ENCODE results near the gene PHB1.

The PHB1 gene

GRCh38 chr17:49363251-49363650 lies 51.4 kb downstream of the PHB1 start:
- DNase-seq (ENCODE audit: low read depth, low spot score), result no peak
- ChIA-PET POLR2A (no interaction called here), CTCF (interaction anchor here (1.0 to 1.5 kb wide), 3 partner anchors 8 to 47 kb away, joined by 3 read pairs; no protein-coding TSS in a partner anchor)
- TF ChIP-seq CTCF (IDR thresholded peaks at IDR 0.05; ENCODE audit: insufficient read depth, low read length, missing control alignments), result no peak
- H3K4me3 ChIP-seq (ENCODE audit: low read depth, low read length), result no peak overlapping the region

GRCh38 chr17:49362723-49363117 lies 52.0 kb downstream of the PHB1 start:
- H3K4me3 ChIP-seq (ENCODE audit: low read depth, low read length), result peak overlapping the region; percentile 91
- CTCF ChIA-PET, result interaction anchor here (1.0 to 1.5 kb wide), 3 partner anchors 8 to 46 kb away, joined by 3 read pairs; no protein-coding TSS in a partner anchor
- no peak for TF ChIP-seq CTCF (IDR thresholded peaks at IDR 0.05; ENCODE audit: insufficient read depth, low read length, missing control alignments)
- POLR2A ChIA-PET, result interaction anchor here (0.7 kb wide), 1 partner anchor 10 kb away, joined by 3 read pairs; no protein-coding TSS in a partner anchor
- DNase-seq (ENCODE audit: low read depth, low spot score), result no peak

- DNase-seq (ENCODE audit: low read depth, low spot score), result no peak
- TF ChIP-seq CTCF (IDR thresholded peaks at IDR 0.05; ENCODE audit: insufficient read depth, low read length, missing control alignments), result no peak
- ChIA-PET POLR2A (interaction anchor here (0.7 to 1.0 kb wide), 3 partner anchors 9 to 16 kb away, joined by 3 read pairs; no protein-coding TSS in a partner anchor), CTCF (interaction anchor here (1.0 to 1.5 kb wide), 3 partner anchors 9 to 46 kb away, joined by 3 read pairs; no protein-coding TSS in a partner anchor)
- H3K4me3 ChIP-seq (ENCODE audit: low read depth, low read length), result peak within 1 kb of the TSS; percentile 91
Observed at GRCh38 chr17:49361902-49362722, 52.6 kb downstream of the PHB1 start, which contains the start of gene ZNF652. TSS of gene ZNF652 (minus strand) at chr17:49362250. CDS start at chr17:49317725, 44,525 bp downstream.

- peak overlapping the region; percentile 91 for H3K4me3 ChIP-seq (ENCODE audit: low read depth, low read length)
- DNase-seq (ENCODE audit: low read depth, low spot score), result no peak
- TF ChIP-seq CTCF (IDR thresholded peaks at IDR 0.05; ENCODE audit: insufficient read depth, low read length, missing control alignments), result no peak
- CTCF ChIA-PET, result interaction anchor here (1.3 kb wide), 1 partner anchor 33 kb away, joined by 6 read pairs; no protein-coding TSS in a partner anchor
- POLR2A ChIA-PET, result interaction anchor here (0.8 to 1.1 kb wide), 3 partner anchors 13 to 29 kb away, joined by 3 read pairs; no protein-coding TSS in a partner anchor
Observed at GRCh38 chr17:49361129-49361901, 53.4 kb downstream of the PHB1 start.

- no peak for TF ChIP-seq CTCF (IDR thresholded peaks at IDR 0.05; ENCODE audit: insufficient read depth, low read length, missing control alignments)
- H3K4me3 ChIP-seq (ENCODE audit: low read depth, low read length), result peak overlapping the region; percentile 91
- POLR2A ChIA-PET, result interaction anchor here (0.7 to 1.1 kb wide), 2 partner anchors 14 to 29 kb away, joined by 3 read pairs; no protein-coding TSS in a partner anchor
- DNase-seq (ENCODE audit: low read depth, low spot score), result no peak
- CTCF ChIA-PET, result interaction anchor here (1.2 to 1.3 kb wide), 3 partner anchors 33 to 70 kb away, joined by 3 to 6 read pairs (median 5); no protein-coding TSS in a partner anchor
Observed at GRCh38 chr17:49360796-49361128, 53.9 kb downstream of the PHB1 start.
